ENCODE measurements around the gene ENSA.
"Not testable (repeated sequence)": the region's sequence is repeated elsewhere in the genome, so short reads cannot be mapped to it uniquely, and the experiment has no call there.

- not testable (repeated sequence) for TF ChIP-seq CTCF (IDR thresholded peaks at IDR 0.05; ENCODE audit: insufficient read depth, low read length, poor library complexity, severe bottlenecking); EZH2phosphoT487 (conservative IDR thresholded peaks at IDR 0.05; ENCODE audit: low read length)
These were observed 48.0 kb downstream of the ENSA start for GRCh38 chr1:150581437-150581836.
